ENCODE data around the gene RPL39.
A peak's percentile ranks its signal among the peaks of the same experiment; 100 is the strongest.
"Not testable (repeated sequence)": the region's sequence is repeated elsewhere in the genome, so short reads cannot be mapped to it uniquely, and the experiment has no call there.

The RPL39 gene

GRCh38 chrX:119760026-119760877, 31.2 kb downstream of the RPL39 start:
- Histone ChIP-seq H3K4me1 (ENCODE audit: control insufficient read depth, insufficient read depth, low read length) (peaks cover 12% of the 10 kb centered on the region), H3K4me2 (ENCODE audit: low read length) (no peak overlapping the region), H3K9me3 (replicated peaks; ENCODE audit: low read length) (no peaks in the 10 kb centered on the region), H3K36me3 (ENCODE audit: insufficient read depth, low read length) (no peaks in the 10 kb centered on the region), H3K4me3 (ENCODE audit: low read length) (no peak overlapping the region), H3K9ac (ENCODE audit: low read depth, low read length) (no peak overlapping the region), H3K27me3 (ENCODE audit: control insufficient read depth, insufficient read depth, low read length) (no peaks in the 10 kb centered on the region)

- H3K9me3 ChIP-seq (replicated peaks; ENCODE audit: low read length) = no peaks in the 10 kb centered on the region
- no peaks in the 10 kb centered on the region for H3K36me3 ChIP-seq (ENCODE audit: insufficient read depth, low read length)
- H3K9ac ChIP-seq (ENCODE audit: low read depth, low read length) = no peak overlapping the region
- H3K27me3 ChIP-seq (ENCODE audit: control insufficient read depth, insufficient read depth, low read length) = no peaks in the 10 kb centered on the region
- H3K4me2 ChIP-seq (ENCODE audit: low read length) = peak overlapping the region; percentile 76
- peaks cover 12% of the 10 kb centered on the region for H3K4me1 ChIP-seq (ENCODE audit: control insufficient read depth, insufficient read depth, low read length)
- H3K4me3 ChIP-seq (ENCODE audit: low read length) = peak overlapping the region; percentile 61
Observed at GRCh38 chrX:119759248-119759766, 32.1 kb downstream of the RPL39 start.

GRCh38 chrX:119758731-119759247, 32.6 kb downstream of the RPL39 start:
- Histone ChIP-seq H3K9ac (ENCODE audit: low read depth, low read length) (no peak overlapping the region), H3K36me3 (ENCODE audit: insufficient read depth, low read length) (no peaks in the 10 kb centered on the region), H3K4me3 (ENCODE audit: low read length) (peak overlapping the region; percentile 61), H3K9me3 (replicated peaks; ENCODE audit: low read length) (no peaks in the 10 kb centered on the region), H3K4me2 (ENCODE audit: low read length) (peak overlapping the region; percentile 76), H3K4me1 (ENCODE audit: control insufficient read depth, insufficient read depth, low read length) (peaks cover 12% of the 10 kb centered on the region), H3K27me3 (ENCODE audit: control insufficient read depth, insufficient read depth, low read length) (no peaks in the 10 kb centered on the region)

- no peaks in the 10 kb centered on the region for H3K9me3 ChIP-seq (replicated peaks; ENCODE audit: low read length)
- no peaks in the 10 kb centered on the region for H3K27me3 ChIP-seq (ENCODE audit: control insufficient read depth, insufficient read depth, low read length)
- no peaks in the 10 kb centered on the region for H3K36me3 ChIP-seq (ENCODE audit: insufficient read depth, low read length)
- H3K4me2 ChIP-seq (ENCODE audit: low read length) = peak within 1 kb of the TSS; percentile 76
- peak within 1 kb of the TSS; percentile 61 for H3K4me3 ChIP-seq (ENCODE audit: low read length)
- no peak within 1 kb of the TSS for H3K9ac ChIP-seq (ENCODE audit: low read depth, low read length)
- peaks cover 6% of the 10 kb centered on the region for H3K4me1 ChIP-seq (ENCODE audit: control insufficient read depth, insufficient read depth, low read length)
Observed at GRCh38 chrX:119757979-119758730, 33.3 kb downstream of the RPL39 start, which contains the start of gene SOWAHD. Gene SOWAHD (plus strand): TSS chrX:119758588. CDS start chrX:119758668, 80 bp downstream.

- H3K4me2 ChIP-seq (ENCODE audit: low read length) = peak overlapping the region; percentile 76
- no peak overlapping the region for H3K4me3 ChIP-seq (ENCODE audit: low read length)
- peaks cover under 1% of the 10 kb centered on the region for H3K4me1 ChIP-seq (ENCODE audit: control insufficient read depth, insufficient read depth, low read length)
- no peak overlapping the region for H3K9ac ChIP-seq (ENCODE audit: low read depth, low read length)
- H3K36me3 ChIP-seq (ENCODE audit: insufficient read depth, low read length) = no peaks in the 10 kb centered on the region
- H3K27me3 ChIP-seq (ENCODE audit: control insufficient read depth, insufficient read depth, low read length) = no peaks in the 10 kb centered on the region
- no peaks in the 10 kb centered on the region for H3K9me3 ChIP-seq (replicated peaks; ENCODE audit: low read length)
Observed at GRCh38 chrX:119757646-119757978, 33.8 kb downstream of the RPL39 start.

- H3K4me3 ChIP-seq (ENCODE audit: low read length) = no peak overlapping the region
- no peak overlapping the region for H3K4me2 ChIP-seq (ENCODE audit: low read length)
- no peaks in the 10 kb centered on the region for H3K9me3 ChIP-seq (replicated peaks; ENCODE audit: low read length)
- no peaks in the 10 kb centered on the region for H3K36me3 ChIP-seq (ENCODE audit: insufficient read depth, low read length)
- no peaks in the 10 kb centered on the region for H3K27me3 ChIP-seq (ENCODE audit: control insufficient read depth, insufficient read depth, low read length)
- no peaks in the 10 kb centered on the region for H3K4me1 ChIP-seq (ENCODE audit: control insufficient read depth, insufficient read depth, low read length)
- H3K9ac ChIP-seq (ENCODE audit: low read depth, low read length) = no peak overlapping the region
Observed at GRCh38 chrX:119756926-119757635, 34.3 kb downstream of the RPL39 start.

- Histone ChIP-seq H3K9me3 (replicated peaks; ENCODE audit: low read length) (no peaks in the 10 kb centered on the region), H3K27me3 (ENCODE audit: control insufficient read depth, insufficient read depth, low read length) (no peaks in the 10 kb centered on the region), H3K36me3 (ENCODE audit: insufficient read depth, low read length) (no peaks in the 10 kb centered on the region), H3K4me1 (ENCODE audit: control insufficient read depth, insufficient read depth, low read length) (no peaks in the 10 kb centered on the region), H3K4me3 (ENCODE audit: low read length) (no peak overlapping the region), H3K9ac (ENCODE audit: low read depth, low read length) (no peak overlapping the region), H3K4me2 (ENCODE audit: low read length) (peak overlapping the region; percentile 9)
Observed at GRCh38 chrX:119755981-119756533, 35.4 kb downstream of the RPL39 start.

- H3K27me3 ChIP-seq (ENCODE audit: control insufficient read depth, insufficient read depth, low read length) = no peaks in the 10 kb centered on the region
- no peak overlapping the region for H3K4me2 ChIP-seq (ENCODE audit: low read length)
- no peaks in the 10 kb centered on the region for H3K4me1 ChIP-seq (ENCODE audit: control insufficient read depth, insufficient read depth, low read length)
- H3K36me3 ChIP-seq (ENCODE audit: insufficient read depth, low read length) = no peaks in the 10 kb centered on the region
- H3K9me3 ChIP-seq (replicated peaks; ENCODE audit: low read length) = no peaks in the 10 kb centered on the region
- no peak overlapping the region for H3K9ac ChIP-seq (ENCODE audit: low read depth, low read length)
- no peak overlapping the region for H3K4me3 ChIP-seq (ENCODE audit: low read length)
Observed at GRCh38 chrX:119753639-119754257, 37.7 kb downstream of the RPL39 start.

GRCh38 chrX:119753001-119753400, 38.4 kb downstream of the RPL39 start:
- Histone ChIP-seq H3K4me1 (ENCODE audit: control insufficient read depth, insufficient read depth, low read length) (no peaks in the 10 kb centered on the region), H3K4me3 (ENCODE audit: low read length) (no peak overlapping the region), H3K9ac (ENCODE audit: low read depth, low read length) (no peak overlapping the region), H3K27me3 (ENCODE audit: control insufficient read depth, insufficient read depth, low read length) (no peaks in the 10 kb centered on the region), H3K36me3 (ENCODE audit: insufficient read depth, low read length) (no peaks in the 10 kb centered on the region), H3K4me2 (ENCODE audit: low read length) (no peak overlapping the region), H3K9me3 (replicated peaks; ENCODE audit: low read length) (no peaks in the 10 kb centered on the region)

GRCh38 chrX:119750751-119751150, 40.7 kb downstream of the RPL39 start:
- H3K9ac ChIP-seq (ENCODE audit: low read depth, low read length); H3K27me3 ChIP-seq (ENCODE audit: control insufficient read depth, insufficient read depth, low read length); H3K36me3 ChIP-seq (ENCODE audit: insufficient read depth, low read length); H3K9me3 ChIP-seq (replicated peaks; ENCODE audit: low read length); H3K4me2 ChIP-seq (ENCODE audit: low read length); H3K4me3 ChIP-seq (ENCODE audit: low read length); H3K4me1 ChIP-seq (ENCODE audit: control insufficient read depth, insufficient read depth, low read length): not testable (repeated sequence)
